HG02938 (cell line): Measurements from ENCODE around the gene NUP205.
A peak's percentile ranks its signal among the peaks of the same experiment; 100 is the strongest.

Source experiments
- ATAC-seq: cut with Tn5 transposase; IDR thresholded peaks from one replicate; pipeline ENCODE4 v1.9.1; 2021; ENCODE audit warnings: mild to moderate bottlenecking, moderate library complexity; ENCODE audit not compliant: unreplicated experiment

Gene NUP205

GRCh38 chr7:135538376-135538775 is 19.3 kb upstream of the NUP205 start:
- ATAC-seq = no peak

- ATAC-seq = no peak
These were observed 18.1 kb upstream of the NUP205 start for GRCh38 chr7:135539629-135540028.

- ATAC-seq = no peak
These were observed 16.7 kb upstream of the NUP205 start for GRCh38 chr7:135541029-135541428.

- ATAC-seq = no peak
These were observed 7.5 kb upstream of the NUP205 start for GRCh38 chr7:135550196-135550595.

GRCh38 chr7:135552148-135552547 is 5.6 kb upstream of the NUP205 start:
- no peak for ATAC-seq

- ATAC-seq = no peak
These were observed 4.4 kb upstream of the NUP205 start for GRCh38 chr7:135553346-135553745.

GRCh38 chr7:135558337-135558767 is 635 bp downstream of the NUP205 start:
- peak; percentile 78 for ATAC-seq

GRCh38 chr7:135558881-135559280 is 1.2 kb downstream of the NUP205 start:
- no peak for ATAC-seq

- ATAC-seq = no peak
These were observed 2.9 kb downstream of the NUP205 start for GRCh38 chr7:135560631-135561030.

- ATAC-seq = no peak
These were observed 5.0 kb downstream of the NUP205 start for GRCh38 chr7:135562720-135563119.

GRCh38 chr7:135571834-135572233 is 14.1 kb downstream of the NUP205 start:
- ATAC-seq = no peak

GRCh38 chr7:135573541-135573940 is 15.8 kb downstream of the NUP205 start:
- ATAC-seq = no peak

- peak; percentile 52 for ATAC-seq
These were observed 17.6 kb downstream of the NUP205 start for GRCh38 chr7:135575296-135575695.

GRCh38 chr7:135578569-135578968 is 20.9 kb downstream of the NUP205 start:
- no peak for ATAC-seq

GRCh38 chr7:135584362-135585353 is 26.9 kb downstream of the NUP205 start:
- no peak for ATAC-seq

- no peak for ATAC-seq
These were observed 39.6 kb downstream of the NUP205 start for GRCh38 chr7:135597181-135597925.

GRCh38 chr7:135597926-135598305 is 40.2 kb downstream of the NUP205 start:
- ATAC-seq = no peak

GRCh38 chr7:135599471-135599870 is 41.8 kb downstream of the NUP205 start:
- no peak for ATAC-seq

- ATAC-seq = no peak
These were observed 42.5 kb downstream of the NUP205 start for GRCh38 chr7:135600226-135600625.

GRCh38 chr7:135601182-135601581 is 43.5 kb downstream of the NUP205 start:
- no peak for ATAC-seq

GRCh38 chr7:135602304-135602703 is 44.6 kb downstream of the NUP205 start:
- no peak for ATAC-seq

GRCh38 chr7:135616136-135616535 is 58.4 kb downstream of the NUP205 start:
- ATAC-seq = no peak
